HL-60 (cell line): ENCODE measurements around the gene IST1.

ENCODE experiments used
- DNase-seq, 2 experiments: peaks; one replicate each; pipeline ENCODE4 v3.0.0-alpha.2; 2010 to 2020; ENCODE audit warnings: low read depth in 1 of 2, low spot score in 1 of 2
- H3K27ac ChIP-seq: fragments of 250-450 bp; sonication (Bioruptor Pico); replicated peaks from 2 replicates; pipeline ENCODE4 v1.5.1; 2020; ENCODE audit warnings: mild to moderate bottlenecking, moderate library complexity
- H3K27me3 ChIP-seq: fragments of 250-450 bp; sonication (Bioruptor Pico); 2 replicates; pipeline ENCODE4 v1.5.1; 2021; ENCODE audit warnings: mild to moderate bottlenecking, moderate library complexity; ENCODE audit not compliant: insufficient read depth, poor library complexity, severe bottlenecking
- H3K4me3 ChIP-seq: replicated peaks from 2 replicates; pipeline ENCODE4 v1.5.1; 2011; ENCODE audit warnings: mild to moderate bottlenecking, control low read depth, low read length; ENCODE audit not compliant: insufficient read depth
- CTCF ChIP-seq: IDR thresholded peaks from one replicate; pipeline ENCODE4 v1.5.1; 2011; ENCODE audit warnings: low read length, control low read depth, inconsistent platforms; ENCODE audit not compliant: insufficient read depth
- GABPA ChIP-seq: IDR thresholded peaks from 2 replicates; pipeline ENCODE4 v1.6.1; 2012; ENCODE audit warnings: low read depth
- POLR2AphosphoS5 ChIP-seq: IDR thresholded peaks from 2 replicates; pipeline ENCODE4 v1.6.1; 2012; ENCODE audit warnings: low read depth
- REST ChIP-seq: IDR thresholded peaks from 2 replicates; pipeline ENCODE4 v1.6.1; 2012; ENCODE audit warnings: low read depth; ENCODE audit not compliant: insufficient replicate concordance
- SPI1 ChIP-seq: IDR thresholded peaks from 2 replicates; pipeline ENCODE4 v1.6.1; 2012; ENCODE audit warnings: low read depth, mild to moderate bottlenecking, borderline replicate concordance

The IST1 gene

DNA sequence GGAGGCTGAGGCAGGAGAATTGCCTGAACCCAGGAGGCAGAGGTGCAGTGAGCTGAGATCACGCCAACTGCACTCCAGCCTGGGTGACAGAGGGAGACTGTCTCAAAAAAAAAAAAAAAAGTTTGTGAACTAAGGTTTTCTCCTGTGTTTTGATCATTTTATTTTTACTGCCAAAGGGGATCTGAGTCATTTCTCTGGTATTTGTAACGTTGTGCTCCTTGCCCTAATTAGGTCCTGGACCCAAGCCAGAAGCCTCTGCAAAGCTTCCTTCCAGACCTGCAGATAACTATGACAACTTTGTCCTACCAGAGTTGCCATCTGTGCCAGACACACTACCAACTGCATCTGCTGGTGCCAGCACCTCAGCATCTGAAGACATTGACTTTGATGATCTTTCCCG is 32.1 kb downstream of the IST1 start:
- Histone ChIP-seq H3K4me3 (no peak overlapping the region), H3K27ac (no peak overlapping the region), H3K27me3 (no peaks in the 10 kb centered on the region)
- DNase-seq, result no peak
- no peak for TF ChIP-seq CTCF
- no peak for TF ChIP-seq GABPA
- no peak for TF ChIP-seq POLR2AphosphoS5
- no peak for TF ChIP-seq REST
- TF ChIP-seq SPI1, result no peak

GRCh38 chr16:71927787-71928186 is 32.5 kb downstream of the IST1 start:
- no peak overlapping the region for H3K4me3 ChIP-seq
- no peak for TF ChIP-seq GABPA
- TF ChIP-seq CTCF, result no peak
- no peak for TF ChIP-seq POLR2AphosphoS5
- no peak for TF ChIP-seq SPI1
- TF ChIP-seq REST, result no peak
- H3K27me3 ChIP-seq, result no peaks in the 10 kb centered on the region
- no peak for DNase-seq
- H3K27ac ChIP-seq, result no peak overlapping the region

- Histone ChIP-seq H3K4me3 (no peak overlapping the region), H3K27ac (no peak overlapping the region), H3K27me3 (no peaks in the 10 kb centered on the region)
- TF ChIP-seq SPI1 (no peak), REST (no peak), POLR2AphosphoS5 (no peak), GABPA (no peak)
- no peak for DNase-seq
These were observed 33.7 kb downstream of the IST1 start for GRCh38 chr16:71929048-71929447.
